ENCODE measurements around the gene CD226. TPM values are rescaled to one million over a fixed set of nuclear protein-coding genes. Genes with fewer than 3 reads are reported as not detected.

The CD226 gene
- total RNA-seq, 1 experiment from 2014 or later = 0.69 TPM

DNA sequence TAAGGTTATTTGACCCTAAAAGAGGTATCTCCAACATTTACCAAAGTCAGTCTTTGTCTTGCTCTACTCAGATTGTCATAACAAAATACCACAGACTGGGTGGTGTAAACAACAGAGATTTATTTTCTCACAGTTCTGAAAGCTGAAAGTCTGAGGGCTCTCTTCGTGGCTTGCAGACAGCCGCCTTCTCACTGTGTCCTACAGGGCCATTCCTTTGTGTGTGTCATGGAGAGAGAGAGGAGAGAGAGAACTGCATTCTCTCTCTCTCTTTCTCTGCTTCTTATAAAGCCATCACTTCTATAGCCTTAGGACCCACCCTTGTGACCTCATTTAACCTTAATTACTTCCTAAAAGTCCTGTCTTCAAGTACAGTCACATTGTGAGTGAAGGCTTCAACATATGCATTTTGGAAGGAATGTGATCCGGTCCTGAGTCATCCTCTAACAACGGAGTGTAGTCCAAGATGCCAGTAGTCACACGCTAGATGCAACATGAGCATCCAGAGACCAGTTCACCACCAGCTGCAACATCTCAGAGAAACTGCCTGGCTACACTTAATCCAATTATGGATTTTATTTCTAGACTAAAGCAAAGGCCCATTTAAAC lies 130.2 kb downstream of the CD226 start:
- peak; percentile 85 for DNase-seq (ENCODE audit: low read depth)

DNA sequence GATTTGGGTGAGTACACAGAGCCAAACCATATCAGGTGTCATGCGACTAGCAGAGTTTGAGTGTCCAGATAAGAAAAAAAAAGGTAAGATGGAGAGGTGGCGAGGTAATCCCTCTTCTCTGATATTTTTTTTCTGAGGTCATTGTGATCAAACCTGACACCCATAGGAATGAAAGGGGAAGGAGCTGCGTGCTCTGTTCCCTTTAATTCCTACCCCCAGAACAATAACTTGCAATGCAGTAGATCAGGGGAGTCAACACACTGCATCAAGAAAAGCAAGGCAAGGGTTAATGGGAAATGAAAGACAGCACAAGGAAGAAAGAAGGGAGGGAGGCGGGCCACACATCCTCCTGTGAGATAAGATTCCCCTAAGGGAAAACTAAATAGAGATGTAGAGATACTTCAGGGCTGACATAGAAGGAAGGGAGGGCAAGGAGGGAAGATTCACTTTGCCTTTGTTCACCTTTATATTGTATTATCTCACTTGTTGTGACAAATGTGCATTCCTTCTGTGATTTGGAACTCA lies 132.8 kb downstream of the CD226 start:
- DNase-seq (ENCODE audit: low read depth) = no peak

GRCh38 chr18:69813559-69813958 lies 134.1 kb downstream of the CD226 start:
- DNase-seq (ENCODE audit: low read depth) = no peak

DNA sequence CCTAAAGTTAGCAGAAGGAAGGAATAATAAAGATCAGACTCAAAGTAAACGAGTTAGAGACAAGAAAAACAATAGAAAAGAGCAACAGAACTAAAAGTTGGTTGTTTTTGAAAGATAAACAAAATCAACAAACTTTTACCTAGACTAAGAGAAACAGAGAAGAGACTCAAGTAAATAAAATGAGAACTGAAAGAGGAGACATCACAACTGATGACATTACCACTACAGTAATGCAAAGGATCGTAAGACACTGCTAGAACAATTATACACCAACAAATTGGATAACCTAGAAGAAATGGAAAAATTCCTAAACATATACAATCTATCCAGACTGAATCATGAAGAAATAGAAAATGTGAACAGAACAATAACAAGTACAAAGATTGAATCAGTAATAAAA lies 139.3 kb downstream of the CD226 start:
- no peak for DNase-seq (ENCODE audit: low read depth)

- DNase-seq (ENCODE audit: low read depth) = no peak
Measured at GRCh38 chr18:69804776-69805501, 142.7 kb downstream of the CD226 start.

Measured in LHCN-M2 (cell line).